Transverse colon (tissue), 4 donors: Measurements from ENCODE around the gene FANK1. TPM values are rescaled to one million over a fixed set of nuclear protein-coding genes. Genes with fewer than 3 reads are reported as not detected.

Experiments used
- DNase-seq: peaks from one replicate; pipeline ENCODE4 v3.0.0-alpha.2; 2019
- H3K27ac ChIP-seq, 4 donors: fragments of 200-600 bp; sonication (generic); 2 replicates each; pipeline ENCODE4 v1.5.1; 2016 to 2018; ENCODE audit warnings: inconsistent platforms in 4 of 4
- H3K27me3 ChIP-seq: fragments of 200-600 bp; sonication (generic); 2 replicates; pipeline ENCODE4 v1.5.1; 2017; ENCODE audit warnings: inconsistent platforms
- H3K36me3 ChIP-seq, 4 donors: fragments of 200-600 bp; sonication (generic); 2 replicates each; pipeline ENCODE4 v1.5.1; 2017 to 2019; ENCODE audit warnings: inconsistent platforms in 4 of 4
- H3K4me1 ChIP-seq, 4 donors: fragments of 200-600 bp; sonication (generic); 2 replicates each; pipeline ENCODE4 v1.5.1; 2017 to 2020; ENCODE audit warnings: inconsistent platforms in 4 of 4
- H3K4me3 ChIP-seq, 4 donors: fragments of 200-600 bp; sonication (generic); 1 replicate in 1 of 4; 2 replicates in 3 of 4; pipeline versions ENCODE4 v1.5.1 to v1.6.1; 2017 to 2019; ENCODE audit warnings: inconsistent platforms in 4 of 4
- H3K9me3 ChIP-seq, 2 donors: fragments of 200-600 bp; sonication (generic); 2 replicates each; pipeline ENCODE4 v1.5.1; 2017 to 2019; ENCODE audit warnings: inconsistent platforms in 2 of 2
- EP300 ChIP-seq: sonication (generic); formaldehyde crosslinking; IDR thresholded peaks from one replicate; pipeline ENCODE4 v1.6.1; 2017; ENCODE audit warnings: antibody characterized with exemption, low read depth
- POLR2A ChIP-seq: fragments of 450-650 bp; IDR thresholded peaks from one replicate; pipeline ENCODE4 v1.6.1; 2016; ENCODE audit warnings: antibody characterized with exemption, mild to moderate bottlenecking, moderate library complexity
- POLR2AphosphoS5 ChIP-seq, 3 donors: sonication (generic); formaldehyde crosslinking; IDR thresholded peaks; one replicate each; pipeline ENCODE4 v1.6.1; 2016; ENCODE audit warnings: antibody characterized with exemption in 3 of 3
- WGBS, 2 donors: methylation state at CpG; one replicate each; pipeline ENCODE4 v1.1.5; 2018; ENCODE audit warnings: low coverage in 1 of 2; 5-methylcytosine and 5-hydroxymethylcytosine counted together
- in situ Hi-C, 4 donors: fragments of 200-750 bp; cut with MboI; loops; one replicate each; pipeline versions ENCODE4 v1.15.0 to v1.15.1; 2017; ENCODE audit warnings: low sequenced_read_pairs in 3 of 4, low pct_ligation_motif_present in 1 of 4, low pct_unique_long_range_greater_than_20kb in 1 of 4
- intact Hi-C: fragments of 100-400 bp; cut with DNase I; formaldehyde crosslinking; loops from one replicate; pipeline ENCODE4 v1.15.1; 2023; ENCODE audit warnings: low total_unique reads
- total RNA-seq, 4 donors: library from RNA; depleted of rRNA; stranded (reverse); fragments of >200 nt; gene quantifications; one replicate each; pipeline ENCODE4 v1.1.0, GENCODE V29; 2016
- TF ChIP-seq, protein P1 (sequence below), 5 experiments: fragments of 200-600 bp in 3 of 5; fragments of 450-650 bp in 2 of 5; sonication (generic) in 3 of 5; IDR thresholded peaks; 1 replicate in 2 of 5; 2 replicates in 3 of 5; pipeline ENCODE4 v1.5.1; 2016 to 2017; ENCODE audit warnings: antibody characterized with exemption in 5 of 5, inconsistent platforms in 3 of 5, mild to moderate bottlenecking in 2 of 5, moderate library complexity in 1 of 5

Gene FANK1
- total RNA-seq, 4 donors from 2014 or later = 3.4 to 7.5 (median 5.7) TPM

DNA sequence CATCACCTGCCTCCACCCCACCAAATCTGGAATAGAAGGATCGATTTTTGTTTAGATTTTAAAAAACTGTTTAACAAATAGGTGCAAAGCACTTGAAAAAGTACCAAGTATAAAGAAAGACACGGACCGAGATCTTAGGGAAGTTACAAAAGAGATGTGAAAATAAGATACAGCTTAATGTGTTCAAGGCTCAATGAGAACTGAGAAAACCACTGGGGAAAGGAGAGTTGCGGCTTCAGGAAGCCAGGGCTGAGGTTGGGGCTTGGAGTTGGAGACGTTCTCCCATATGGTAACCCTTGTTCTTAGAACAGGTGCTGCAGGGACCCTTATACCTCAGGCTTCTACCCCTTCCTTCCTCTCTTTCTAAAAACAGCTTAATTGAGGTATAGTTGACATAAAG lies 140.2 kb downstream of the FANK1 start:
- H3K9me3 ChIP-seq = peaks cover 0 to 9% of the 10 kb centered on the region in 2 donors
- DNase-seq = no peak
- intact Hi-C loops = no loop called here
- no peak for TF ChIP-seq EP300
- TF ChIP-seq, protein P1, sequence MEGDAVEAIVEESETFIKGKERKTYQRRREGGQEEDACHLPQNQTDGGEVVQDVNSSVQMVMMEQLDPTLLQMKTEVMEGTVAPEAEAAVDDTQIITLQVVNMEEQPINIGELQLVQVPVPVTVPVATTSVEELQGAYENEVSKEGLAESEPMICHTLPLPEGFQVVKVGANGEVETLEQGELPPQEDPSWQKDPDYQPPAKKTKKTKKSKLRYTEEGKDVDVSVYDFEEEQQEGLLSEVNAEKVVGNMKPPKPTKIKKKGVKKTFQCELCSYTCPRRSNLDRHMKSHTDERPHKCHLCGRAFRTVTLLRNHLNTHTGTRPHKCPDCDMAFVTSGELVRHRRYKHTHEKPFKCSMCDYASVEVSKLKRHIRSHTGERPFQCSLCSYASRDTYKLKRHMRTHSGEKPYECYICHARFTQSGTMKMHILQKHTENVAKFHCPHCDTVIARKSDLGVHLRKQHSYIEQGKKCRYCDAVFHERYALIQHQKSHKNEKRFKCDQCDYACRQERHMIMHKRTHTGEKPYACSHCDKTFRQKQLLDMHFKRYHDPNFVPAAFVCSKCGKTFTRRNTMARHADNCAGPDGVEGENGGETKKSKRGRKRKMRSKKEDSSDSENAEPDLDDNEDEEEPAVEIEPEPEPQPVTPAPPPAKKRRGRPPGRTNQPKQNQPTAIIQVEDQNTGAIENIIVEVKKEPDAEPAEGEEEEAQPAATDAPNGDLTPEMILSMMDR (IDR thresholded peaks at IDR 0.05) = no peak
- no peak for TF ChIP-seq POLR2A
- TF ChIP-seq POLR2AphosphoS5 (IDR thresholded peaks at IDR 0.05) = no peak
- H3K27ac ChIP-seq = no peak overlapping the region
- in situ Hi-C loops = no loop called here
- H3K27me3 ChIP-seq = no peaks in the 10 kb centered on the region
- WGBS, 2 donors = 56 to 63% methylated on average over 4 to 5 of the region's 5 CpGs
- H3K36me3 ChIP-seq = no peaks in the 10 kb centered on the region
- H3K4me1 ChIP-seq = no peaks in the 10 kb centered on the region
- no peak overlapping the region for H3K4me3 ChIP-seq

DNA sequence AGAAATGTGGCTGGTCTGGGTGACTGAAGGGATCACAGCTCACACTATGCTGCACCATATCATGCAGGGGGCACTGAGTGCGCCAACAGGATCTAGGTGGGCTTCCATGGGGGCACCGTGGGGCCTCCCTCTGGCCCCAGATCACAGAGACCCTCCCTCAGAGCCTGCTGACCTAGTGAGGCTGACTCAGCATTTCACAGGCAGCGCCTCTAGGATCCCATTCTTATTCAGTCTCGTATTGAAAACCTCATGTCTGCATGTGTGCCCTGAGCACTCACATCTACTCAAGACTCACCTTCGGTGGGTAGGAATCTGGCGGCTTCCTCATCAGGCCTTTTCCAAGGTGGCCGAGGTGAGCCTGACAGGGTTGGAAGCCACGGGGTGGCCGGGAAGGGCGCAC lies 141.6 kb downstream of the FANK1 start:
- no peak overlapping the region for H3K4me3 ChIP-seq
- no peaks in the 10 kb centered on the region for H3K27me3 ChIP-seq
- no peaks in the 10 kb centered on the region for H3K36me3 ChIP-seq
- 81% methylated on average over 10 of the region's 10 CpGs; no CpG with 5 or more reads in 1 of the 2 donors for WGBS, 2 donors
- H3K27ac ChIP-seq = no peak overlapping the region
- no peak for DNase-seq
- in situ Hi-C loops = no loop called here
- H3K9me3 ChIP-seq = peaks cover 0 to 9% of the 10 kb centered on the region in 2 donors
- TF ChIP-seq POLR2A = no peak
- TF ChIP-seq POLR2AphosphoS5 (IDR thresholded peaks at IDR 0.05) = no peak
- no peak for TF ChIP-seq EP300
- TF ChIP-seq, protein P1 (IDR thresholded peaks at IDR 0.05) = no peak
- peaks cover 0 to 6% (median 2%) of the 10 kb centered on the region in 4 donors for H3K4me1 ChIP-seq
- intact Hi-C loops = no loop called here

DNA sequence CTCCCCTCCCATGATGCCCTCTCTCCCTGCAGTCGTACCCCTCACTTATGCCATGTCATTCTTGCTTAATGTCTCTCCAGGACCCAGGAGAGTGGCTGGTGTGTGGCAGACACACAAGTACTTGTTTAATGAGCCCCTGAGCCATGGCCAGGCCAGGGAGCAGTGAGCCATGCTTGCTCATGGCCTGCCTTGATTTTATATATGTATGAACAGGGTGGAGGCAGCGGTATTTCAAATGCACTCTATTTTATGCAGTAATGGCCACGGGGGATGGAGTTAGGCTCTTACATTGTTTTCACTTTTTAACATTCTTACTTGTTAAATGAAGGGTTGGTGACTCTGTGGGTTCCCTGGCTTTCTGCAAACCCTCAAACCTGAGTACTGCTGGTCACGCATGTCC lies 144.8 kb downstream of the FANK1 start:
- H3K4me1 ChIP-seq = peaks cover 0 to 6% (median 2%) of the 10 kb centered on the region in 4 donors
- no peak for DNase-seq
- TF ChIP-seq EP300 (no peak), POLR2A (no peak), POLR2AphosphoS5 (IDR thresholded peaks at IDR 0.05) (no peak)
- TF ChIP-seq, protein P1 (IDR thresholded peaks at IDR 0.05) = no peak
- 84% methylated on average over 4 of the region's 4 CpGs; no CpG with 5 or more reads in 1 of the 2 donors for WGBS, 2 donors
- no peak overlapping the region for H3K4me3 ChIP-seq
- peak overlapping the region in 2 of 4 donors; percentile 52 to 56 for H3K27ac ChIP-seq
- in situ Hi-C loops (no loop called here), intact Hi-C loops (no loop called here)
- no peaks in the 10 kb centered on the region for H3K9me3 ChIP-seq
- H3K36me3 ChIP-seq = no peaks in the 10 kb centered on the region
- H3K27me3 ChIP-seq = no peaks in the 10 kb centered on the region

DNA sequence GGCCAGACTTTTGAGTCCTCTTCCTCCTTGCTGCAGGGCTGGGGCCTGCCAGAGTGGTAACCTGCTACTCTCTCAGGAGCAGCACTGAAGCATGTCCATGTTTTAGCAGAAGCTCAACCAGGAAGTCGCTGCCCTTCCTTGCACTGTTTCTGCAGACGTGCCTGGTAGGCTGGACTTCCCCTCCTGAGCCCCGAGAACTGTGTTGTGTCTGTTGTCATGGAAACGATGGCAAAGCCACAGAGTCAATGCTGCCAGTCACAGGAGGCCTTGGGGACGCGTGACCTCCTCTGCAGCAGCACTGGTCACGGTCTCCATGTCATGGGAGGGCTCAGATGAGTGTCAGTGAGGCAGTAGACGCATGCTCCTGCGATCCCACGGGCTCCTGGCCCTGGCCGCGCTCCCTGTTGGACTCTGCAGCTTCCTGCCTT lies 145.5 kb downstream of the FANK1 start:
- WGBS, 2 donors = 16% methylated on average over 7 of the region's 12 CpGs; no CpG with 5 or more reads in 1 of the 2 donors
- no peaks in the 10 kb centered on the region for H3K27me3 ChIP-seq
- no peaks in the 10 kb centered on the region for H3K36me3 ChIP-seq
- intact Hi-C loops (no loop called here), in situ Hi-C loops (no loop called here)
- H3K4me1 ChIP-seq = peaks cover 0 to 6% (median 2%) of the 10 kb centered on the region in 4 donors
- peak overlapping the region in 2 of 4 donors; percentile 52 to 56 for H3K27ac ChIP-seq
- H3K9me3 ChIP-seq = no peaks in the 10 kb centered on the region
- H3K4me3 ChIP-seq = no peak overlapping the region
- TF ChIP-seq, protein P1 (IDR thresholded peaks at IDR 0.05) = no peak
- TF ChIP-seq EP300 (no peak), POLR2AphosphoS5 (IDR thresholded peaks at IDR 0.05) (peak; percentile 8 to 42 (median 37)), POLR2A (peak; percentile 33)
- peak; percentile 71 for DNase-seq
